ENCODE measurements around the gene CELF4.

The CELF4 gene

DNA sequence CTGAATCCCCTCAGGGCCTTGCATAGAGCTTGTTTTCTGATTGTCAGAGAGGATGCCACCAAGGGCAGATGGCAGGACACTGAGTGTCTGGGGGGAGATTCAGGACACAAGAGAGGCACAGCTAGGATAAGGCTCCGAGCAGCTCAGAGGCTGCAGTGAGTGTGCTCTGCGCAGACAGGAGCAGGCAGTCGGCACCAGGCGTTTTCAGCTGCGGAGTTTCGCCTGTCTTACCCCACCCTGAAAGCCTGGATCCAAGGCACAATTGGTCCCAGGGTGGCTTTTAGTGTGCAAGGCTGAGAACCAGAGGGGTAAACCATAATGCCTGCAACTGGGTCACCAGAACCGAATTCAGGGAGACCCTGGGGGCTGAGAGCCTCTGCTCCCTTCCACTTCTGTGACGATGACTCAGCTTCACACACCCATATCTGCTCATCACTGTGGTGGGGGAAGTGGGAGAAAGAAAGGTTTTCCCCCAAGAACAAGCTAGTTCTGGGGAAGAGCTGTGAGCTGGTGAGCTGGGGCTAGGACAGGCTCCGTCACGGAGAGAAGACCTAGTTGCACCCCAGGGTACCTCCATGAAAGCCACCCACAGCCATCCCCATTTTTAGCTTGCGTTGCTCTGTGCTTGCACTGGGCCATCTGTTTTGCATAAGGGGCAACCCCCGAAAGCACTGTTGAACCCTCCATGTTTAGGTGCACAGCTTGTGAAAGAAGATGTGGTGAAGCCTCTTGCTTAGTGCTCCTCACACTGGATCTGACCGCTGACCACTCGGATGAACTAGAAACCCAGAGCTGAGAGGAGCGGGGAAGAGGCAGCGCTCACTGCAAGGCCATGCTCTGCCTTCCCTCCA is 173.7 kb downstream of the CELF4 start:
- no peak for DNase-seq (ENCODE audit: low read depth in 2 of 2)

DNA sequence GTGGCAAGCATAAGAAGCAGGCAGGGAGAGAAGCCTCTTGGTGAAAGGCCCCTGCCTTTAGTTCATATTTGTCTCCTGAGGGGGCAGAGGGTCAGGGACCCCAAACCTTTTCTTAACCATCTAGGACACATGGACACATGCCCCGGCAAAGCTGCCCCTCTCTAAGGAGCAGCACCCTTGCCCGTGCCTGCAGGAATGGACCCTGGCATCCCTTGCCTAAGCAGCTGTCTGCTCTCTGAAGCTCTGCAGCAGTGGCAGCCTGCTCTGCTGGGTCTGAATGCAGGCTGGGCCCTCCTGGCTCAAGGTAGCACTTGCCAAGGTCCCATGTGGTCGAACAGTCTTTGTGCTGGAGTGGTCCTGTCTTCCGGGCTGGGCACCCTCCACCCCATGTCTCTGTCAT is 174.4 kb downstream of the CELF4 start:
- DNase-seq (ENCODE audit: low read depth in 2 of 2): no peak

DNA sequence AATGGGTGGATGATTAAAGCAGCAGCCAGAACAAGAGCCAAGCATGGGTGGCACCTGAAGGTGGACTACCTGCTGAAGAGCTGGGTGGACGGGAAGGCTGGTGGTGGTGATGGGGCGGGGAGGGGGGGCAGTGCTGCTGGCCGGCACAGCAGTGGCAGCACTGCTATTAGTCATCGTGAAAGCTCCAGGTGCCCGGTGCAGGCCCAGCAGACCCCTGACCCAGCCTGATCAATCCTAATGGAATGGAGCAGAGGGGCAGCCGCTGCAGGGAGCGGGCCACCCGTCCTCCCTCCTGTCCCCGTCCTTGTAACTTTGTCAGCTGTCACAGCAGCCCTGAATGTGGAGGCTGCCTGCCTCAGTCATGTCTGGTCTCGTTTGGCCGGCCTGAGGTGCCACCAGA is 174.9 kb downstream of the CELF4 start:
- DNase-seq (ENCODE audit: low read depth in 2 of 2): no peak

DNA sequence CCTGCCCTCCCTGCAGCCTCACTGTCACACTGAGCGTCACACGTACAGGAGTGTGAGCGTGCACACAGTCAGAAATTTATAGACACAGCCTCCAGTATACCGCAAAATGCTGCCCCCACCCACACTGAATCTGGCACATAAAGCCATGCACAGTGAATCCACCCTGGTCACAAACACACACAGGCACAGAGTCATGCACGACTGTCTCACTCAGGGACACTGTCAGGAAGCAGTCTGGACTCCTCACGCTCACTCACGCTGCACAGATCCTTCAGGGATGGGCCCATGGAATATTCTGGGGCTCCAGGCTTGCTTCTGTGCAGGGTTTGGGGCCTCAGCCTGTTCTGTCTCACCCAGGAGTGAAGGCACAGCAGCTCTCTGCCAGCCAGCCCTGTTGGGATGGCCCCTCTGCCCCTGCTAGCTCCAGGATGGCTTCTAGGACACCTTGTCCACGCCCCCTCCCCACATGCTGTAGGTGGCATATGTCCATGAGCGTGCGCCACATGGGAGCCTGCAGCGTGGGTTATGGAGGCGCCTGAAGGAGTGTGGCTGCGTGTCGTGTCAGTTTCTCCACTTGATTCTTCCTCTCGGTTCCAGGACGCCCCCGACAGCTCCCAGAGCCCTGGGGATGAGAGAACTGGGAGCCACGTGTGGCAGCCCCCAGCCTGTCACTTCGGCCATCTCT is 175.8 kb downstream of the CELF4 start:
- DNase-seq (ENCODE audit: low read depth in 2 of 2): no peak

DNA sequence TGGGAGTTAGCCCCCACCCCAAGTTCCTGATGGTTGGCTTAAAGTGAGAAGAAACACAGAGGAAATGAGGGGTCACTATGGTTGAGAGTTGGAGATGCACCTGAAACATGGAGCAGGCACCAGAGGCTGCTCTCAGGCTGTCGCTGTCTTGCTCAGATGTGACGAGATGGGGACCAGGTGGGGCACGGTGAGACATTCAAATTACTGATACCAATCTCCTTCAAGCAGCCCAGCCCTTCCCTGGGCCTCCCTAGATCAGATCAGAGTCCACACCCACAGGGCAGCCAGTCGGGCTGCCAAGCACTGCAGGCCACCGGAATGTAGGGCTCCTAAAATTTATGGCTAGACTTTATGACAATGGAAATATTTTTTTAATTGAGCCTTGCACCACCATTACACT is 176.6 kb downstream of the CELF4 start:
- no peak for DNase-seq (ENCODE audit: low read depth in 2 of 2)

DNA sequence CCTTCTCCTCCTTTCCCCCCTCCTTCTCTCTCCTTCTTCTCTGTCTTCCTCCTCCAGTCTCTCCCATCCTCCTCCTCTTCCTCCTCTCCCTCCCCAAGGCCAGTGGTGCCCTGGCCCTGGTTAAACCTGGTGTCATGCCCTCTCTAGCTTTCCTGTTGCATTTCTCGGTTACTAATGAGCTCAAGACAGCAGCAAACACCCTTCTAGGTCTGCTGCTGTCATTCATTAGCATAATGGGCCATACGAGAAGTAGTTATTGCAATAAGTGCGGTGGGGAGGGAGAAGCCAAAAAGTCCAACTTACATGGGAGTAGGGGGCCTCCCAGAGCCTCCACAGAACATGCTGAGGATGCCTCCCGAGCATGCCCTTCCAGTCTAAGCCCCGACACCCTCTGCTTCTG is 177.2 kb downstream of the CELF4 start:
- no peak for DNase-seq (ENCODE audit: low read depth in 2 of 2)

DNA sequence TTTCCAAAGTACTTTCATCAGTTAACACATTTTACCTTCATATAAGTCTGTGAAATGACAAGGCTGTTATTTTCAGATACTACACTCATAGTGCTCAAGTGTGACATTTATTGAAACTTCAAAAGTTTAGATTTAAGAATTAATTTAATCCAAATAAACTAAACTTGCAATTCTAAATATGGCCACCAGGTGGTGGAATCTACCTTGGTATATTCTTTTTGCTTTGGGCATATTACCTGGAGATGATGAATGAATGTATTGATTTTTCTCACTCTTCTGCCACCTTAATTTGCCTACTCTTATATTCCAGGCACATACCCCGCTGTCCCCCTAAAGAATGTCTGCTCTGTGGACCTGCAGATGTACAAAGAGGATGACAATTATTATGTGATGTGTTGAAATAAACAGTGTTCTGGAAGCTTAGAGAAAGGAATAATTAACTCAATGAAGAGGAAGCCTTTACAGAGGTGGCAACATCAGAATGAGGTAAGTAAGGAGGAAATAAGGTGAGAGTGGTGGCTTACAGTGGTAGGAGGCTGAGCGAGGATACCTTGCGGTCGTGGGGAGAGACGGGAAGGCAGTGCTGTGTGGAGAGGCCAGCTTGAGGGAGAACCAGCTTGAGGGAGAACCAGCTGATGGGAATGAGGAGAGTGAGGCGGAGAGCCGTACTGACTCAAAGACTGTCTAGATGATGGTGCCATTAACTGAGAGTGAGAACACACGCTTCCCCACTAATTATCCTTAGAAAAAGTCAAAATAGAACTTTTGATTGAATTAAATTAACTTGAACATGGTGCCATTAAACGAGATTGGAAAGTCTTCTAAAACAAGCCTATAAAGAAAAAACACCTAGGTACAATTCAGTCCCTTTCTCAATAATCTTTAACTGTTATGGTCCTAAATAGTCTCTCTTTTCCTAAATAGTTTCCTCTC is 179.5 kb downstream of the CELF4 start:
- no peak for DNase-seq (ENCODE audit: low read depth in 2 of 2)

DNA sequence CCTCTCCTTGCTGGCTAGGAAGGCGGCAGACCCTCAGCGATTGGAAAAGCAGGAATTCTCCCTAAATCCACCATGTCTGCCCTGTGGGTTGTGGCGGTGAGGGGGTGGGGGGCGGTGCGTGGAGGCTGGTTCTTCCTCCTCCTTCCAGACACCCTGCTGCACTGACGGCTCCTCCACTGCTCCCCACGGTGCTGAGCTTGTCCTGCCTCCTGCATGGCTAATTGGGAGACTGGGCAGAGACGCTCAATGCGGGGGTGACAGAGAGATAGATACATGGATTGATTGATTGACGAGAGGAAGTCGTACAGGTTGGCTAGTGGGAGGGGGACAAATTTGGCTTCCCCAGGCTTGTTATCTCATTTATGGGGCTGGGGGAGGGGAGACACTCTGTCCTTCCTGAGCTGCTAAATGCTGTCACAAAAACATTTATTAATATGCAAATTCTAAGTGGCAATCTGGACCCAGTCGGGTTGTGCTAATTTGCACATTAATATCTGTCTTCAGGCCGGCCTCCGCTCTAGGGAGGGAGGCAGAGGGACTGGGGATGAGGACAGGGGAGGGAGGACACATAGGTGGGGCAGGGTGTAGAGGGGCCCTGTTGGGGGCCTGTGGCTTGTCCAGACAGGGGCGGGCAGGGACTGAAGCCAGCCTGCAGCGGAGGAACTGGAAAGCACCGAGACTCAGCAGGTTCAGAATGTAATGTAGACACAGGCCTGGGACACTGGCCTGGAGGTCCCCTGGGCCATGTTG is 181.6 kb downstream of the CELF4 start:
- DNase-seq (ENCODE audit: low read depth in 2 of 2): no peak

DNA sequence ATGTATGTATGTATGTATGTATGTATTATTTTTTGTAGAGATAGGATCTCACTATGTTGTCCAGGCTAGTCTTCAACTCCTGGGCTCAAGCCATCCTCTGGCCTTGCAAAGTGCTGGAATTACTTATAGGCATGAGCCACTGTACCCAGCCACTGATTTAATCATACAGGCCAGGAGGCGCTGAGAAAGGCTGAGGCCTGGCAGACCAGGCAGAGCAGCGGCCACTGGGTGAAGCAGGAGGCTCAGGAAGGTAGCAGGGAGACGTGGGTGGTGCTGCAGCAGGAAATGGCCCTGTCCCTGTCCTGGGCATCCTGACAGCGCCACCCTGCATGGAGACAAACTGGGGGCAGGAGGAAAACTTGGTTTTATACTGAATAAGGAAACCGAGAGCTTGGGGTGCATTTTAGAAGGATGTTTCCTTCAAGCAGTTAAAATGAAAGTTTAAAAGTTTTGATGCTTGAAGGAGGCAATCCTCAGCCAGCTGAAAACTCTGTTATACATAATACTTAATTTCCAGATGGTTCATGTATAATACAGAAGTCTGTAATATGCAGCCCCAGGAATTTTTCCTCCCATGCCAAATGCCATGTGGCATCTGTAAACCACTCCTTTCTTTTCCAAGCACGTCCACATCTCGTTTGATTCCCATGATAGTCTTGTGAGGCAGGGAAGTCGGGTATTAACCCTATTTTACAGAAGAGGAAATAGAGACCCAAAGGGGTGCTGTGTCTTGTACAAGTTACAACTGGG is 182.4 kb downstream of the CELF4 start:
- no peak for DNase-seq (ENCODE audit: low read depth in 2 of 2)

DNA sequence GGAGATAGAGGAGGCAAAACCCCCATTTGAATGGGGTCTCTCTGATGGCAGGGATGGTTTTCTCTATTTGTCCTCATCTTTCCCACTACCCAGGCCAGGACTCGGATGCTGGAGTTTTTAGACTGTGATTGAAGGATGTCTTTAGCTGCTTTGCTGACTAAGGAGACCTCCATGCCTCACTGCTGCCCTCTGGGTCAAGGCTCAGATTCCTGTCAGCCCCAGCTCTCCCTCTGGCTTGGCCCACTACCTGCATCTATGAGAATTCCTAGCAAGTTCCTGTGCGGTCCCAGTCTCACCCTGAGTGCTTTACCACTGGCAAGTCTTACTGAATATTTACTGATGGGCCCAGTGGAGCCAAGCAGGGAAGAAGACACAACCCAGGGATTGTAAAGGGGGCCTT is 184.0 kb downstream of the CELF4 start:
- no peak for DNase-seq (ENCODE audit: low read depth in 2 of 2)

DNA sequence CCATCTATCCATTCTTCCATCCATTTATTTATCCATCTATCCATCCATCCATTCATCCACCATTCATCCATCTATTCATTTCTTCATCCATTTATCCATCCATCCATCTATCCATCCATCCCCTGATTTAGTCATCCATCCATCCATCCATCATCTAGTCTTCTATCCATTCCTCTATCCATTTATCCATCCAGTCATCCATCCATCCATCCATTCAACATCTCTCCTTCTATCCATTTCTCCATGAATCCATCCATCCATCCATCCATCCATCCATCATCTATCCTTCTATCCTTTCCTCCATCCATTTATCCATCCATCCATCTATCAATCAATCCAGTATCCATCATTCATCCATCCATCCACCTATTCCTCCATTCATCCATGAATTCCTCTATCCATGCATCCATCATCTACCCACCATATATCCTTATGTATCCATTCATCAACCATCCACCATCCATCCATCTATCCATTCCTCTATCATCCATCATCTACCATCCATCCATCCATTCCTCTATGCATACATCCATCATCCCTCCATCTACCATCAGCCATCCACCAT is 185.0 kb downstream of the CELF4 start:
- no peak for DNase-seq (ENCODE audit: low read depth in 2 of 2)

DNA sequence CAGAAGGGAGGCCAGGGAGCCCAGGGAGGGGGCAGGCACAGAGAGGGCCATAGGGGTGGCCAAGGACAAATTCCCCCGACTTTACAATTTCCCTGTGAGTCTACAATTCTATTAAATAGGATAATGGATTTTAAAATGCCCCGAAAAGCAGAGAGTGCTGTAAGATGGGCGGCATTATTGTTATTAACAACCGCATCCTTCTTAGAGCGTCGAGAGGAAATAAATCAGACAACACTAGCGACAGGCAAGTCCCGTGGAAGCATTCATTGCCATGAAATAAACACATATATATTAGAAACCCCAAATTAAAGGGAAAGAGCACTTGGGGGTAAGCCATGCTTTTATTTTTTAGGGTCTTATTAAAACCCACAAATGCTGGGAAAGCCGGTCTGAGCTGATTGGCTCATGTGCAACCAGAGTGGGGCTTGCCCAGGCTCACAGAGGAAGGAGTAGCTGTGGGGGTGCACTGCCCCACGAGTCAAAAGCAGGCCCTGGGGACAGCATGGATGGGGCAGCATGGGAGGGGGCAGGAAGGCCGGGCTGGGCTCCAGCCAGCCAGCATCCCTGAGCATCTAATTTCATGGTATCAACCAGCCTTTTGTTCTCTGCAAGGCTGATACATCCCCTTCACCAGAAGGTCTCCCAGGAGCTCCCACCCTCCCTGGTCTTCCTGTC is 187.1 kb downstream of the CELF4 start:
- no peak for DNase-seq (ENCODE audit: low read depth in 2 of 2)

DNA sequence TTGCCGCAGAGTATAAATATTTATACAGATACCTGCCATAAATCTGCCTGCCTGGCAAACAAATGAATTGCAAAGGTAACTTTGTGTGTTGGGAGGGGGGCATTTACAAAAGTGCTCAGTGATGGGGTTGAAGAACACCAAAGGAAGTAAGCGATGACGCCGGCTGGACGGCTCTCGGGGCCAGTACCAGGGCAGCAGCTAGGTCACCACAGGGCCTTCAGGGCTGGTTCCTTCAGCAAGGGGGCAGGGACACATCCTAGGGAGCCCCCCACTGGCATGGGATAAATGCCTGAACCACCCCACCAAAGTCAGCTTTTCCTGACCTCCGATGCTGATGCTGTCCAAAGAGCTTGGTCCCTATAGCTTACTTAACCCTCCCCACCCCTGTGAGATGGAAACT is 190.4 kb downstream of the CELF4 start:
- DNase-seq (ENCODE audit: low read depth in 2 of 2): no peak

DNA sequence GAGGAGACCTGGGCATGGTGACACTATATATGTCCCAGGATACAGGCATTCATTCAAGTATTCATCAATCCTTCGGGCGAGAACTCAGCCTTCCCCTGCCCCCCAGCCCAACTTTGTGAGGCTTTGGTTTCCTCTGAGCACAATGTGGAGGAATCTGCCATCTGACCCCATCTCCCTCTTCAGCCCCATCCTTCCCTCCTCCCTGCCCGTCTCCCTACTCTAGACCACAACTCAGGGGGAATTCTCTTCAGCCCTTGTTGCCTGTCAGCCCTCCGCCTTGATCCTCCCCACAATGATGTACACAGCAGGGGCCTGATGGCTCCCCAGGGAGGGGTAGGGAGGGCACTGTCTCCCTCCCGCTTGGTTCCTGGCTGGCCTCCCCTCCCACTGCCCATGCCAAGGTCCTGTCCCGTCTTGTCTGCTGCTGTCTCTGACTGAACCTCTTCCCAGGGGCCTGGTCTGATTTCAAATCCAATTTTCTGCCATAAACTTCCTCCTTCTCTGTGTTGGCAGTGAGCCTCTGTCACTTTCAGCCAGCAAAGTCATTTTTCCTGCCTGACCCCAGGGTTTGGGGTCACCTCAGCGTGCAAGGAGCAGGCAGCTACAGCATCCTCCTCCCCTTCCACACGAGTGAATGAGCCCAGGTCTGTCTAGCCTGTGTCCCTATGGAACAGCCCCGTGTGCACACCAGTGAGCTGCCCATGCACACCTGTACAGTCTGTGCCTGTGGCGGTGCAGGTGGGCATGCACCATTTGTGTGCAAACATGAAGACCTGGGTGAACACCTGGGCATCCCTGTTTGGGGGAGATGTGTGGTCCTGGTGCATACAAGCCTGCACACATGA is 197.3 kb downstream of the CELF4 start:
- DNase-seq (ENCODE audit: low read depth in 2 of 2): no peak

DNA sequence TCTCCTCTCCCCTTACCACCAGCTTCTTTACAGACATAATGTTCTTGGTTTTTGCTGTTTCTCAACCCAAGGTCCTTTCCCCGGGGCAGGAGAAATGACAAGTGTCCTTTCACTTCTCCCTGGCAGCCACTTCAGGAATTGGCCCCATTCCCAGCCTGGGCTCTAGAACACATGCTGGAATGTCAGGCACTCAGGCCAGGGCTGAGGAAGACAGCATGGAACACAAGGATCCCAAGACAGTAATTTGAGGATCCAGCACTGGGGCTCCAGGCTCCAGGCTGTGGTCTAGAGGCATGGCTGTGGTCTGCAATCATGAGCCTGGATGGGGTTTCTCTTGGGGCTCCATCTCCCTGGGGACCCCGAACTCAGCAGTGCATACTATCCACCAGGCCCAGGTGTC is 201.4 kb downstream of the CELF4 start:
- DNase-seq (ENCODE audit: low read depth in 2 of 2): no peak

DNA sequence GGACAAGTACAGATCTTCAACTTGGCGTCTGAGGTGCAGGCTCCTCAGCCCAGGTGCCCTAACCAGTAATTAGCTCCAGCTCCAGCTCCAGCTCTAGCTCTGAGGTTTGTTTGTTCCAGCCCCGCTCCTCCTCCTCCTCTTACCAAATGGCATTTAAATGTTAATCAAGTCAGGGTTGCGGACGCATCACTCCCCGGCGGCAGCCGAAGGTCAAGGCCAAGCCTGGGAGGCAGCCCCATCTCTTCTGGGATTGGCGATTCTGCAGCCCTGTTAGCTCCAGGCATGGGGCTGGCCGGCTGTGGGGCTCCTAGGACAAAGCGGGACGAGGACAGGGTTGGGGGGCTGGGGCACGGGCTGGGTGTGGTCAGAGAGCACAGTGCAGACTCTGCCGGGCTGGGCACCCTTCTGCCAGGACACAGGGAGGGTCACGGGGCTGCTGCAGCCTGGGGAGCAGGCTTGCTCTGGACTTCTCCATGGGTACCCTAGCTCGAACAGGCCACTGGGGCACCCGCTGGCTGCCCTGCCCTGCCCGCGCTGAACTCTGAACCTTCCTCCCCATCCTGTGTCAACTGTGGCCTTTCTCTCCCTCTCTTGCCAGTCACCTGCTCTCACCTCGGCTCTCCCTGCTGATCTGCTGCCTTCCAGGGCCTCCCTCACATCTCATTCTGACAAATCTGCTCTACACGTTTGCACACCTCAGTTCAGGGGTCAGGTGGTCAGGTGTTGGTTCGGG is 203.3 kb downstream of the CELF4 start:
- DNase-seq (ENCODE audit: low read depth in 2 of 2): no peak

DNA sequence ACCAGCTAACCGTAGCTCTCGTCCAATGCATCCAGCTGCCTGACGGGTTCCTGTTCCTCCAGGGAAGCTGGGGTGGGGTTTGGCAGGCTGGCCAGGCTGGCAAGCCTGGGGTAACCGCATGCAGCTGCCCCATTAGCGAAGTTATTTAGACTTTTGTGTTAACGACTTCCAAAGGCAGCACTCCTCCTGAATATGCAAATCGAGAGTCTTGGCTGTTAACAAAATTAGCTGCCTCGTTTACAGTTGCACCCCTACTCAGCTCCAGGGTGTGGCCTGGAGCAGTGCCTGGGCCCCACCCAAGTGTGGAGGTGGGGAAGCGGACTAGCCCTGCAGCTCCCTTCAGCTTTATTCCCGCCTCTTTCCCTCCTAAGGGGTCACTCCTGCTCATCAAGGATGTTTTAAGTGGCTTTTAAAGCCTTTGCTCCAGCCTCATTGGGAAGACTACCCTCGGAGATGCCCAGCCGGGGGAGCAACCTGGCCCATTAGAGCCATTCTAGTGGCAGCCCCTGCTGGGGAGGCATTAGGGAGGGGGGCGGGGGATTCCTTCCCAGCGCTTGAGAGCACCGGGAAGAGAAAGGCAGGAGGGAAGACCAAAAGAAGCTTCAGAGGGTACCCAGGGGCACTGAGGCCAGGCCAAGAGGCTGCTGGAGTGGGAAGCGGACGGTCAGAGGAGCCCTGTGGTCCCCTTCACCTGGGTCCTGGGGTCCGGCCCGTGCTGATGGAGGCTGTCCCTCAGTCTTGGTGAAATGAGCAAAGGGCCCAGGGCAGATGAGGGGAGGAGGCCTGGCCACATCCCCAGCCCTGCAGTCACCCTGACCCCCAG is 204.1 kb downstream of the CELF4 start:
- no peak for DNase-seq (ENCODE audit: low read depth in 2 of 2)
